ENCODE measurements around the gene HIKESHI. TPM values are rescaled to one million over a fixed set of nuclear protein-coding genes. Genes with fewer than 3 reads are reported as not detected.

The HIKESHI gene
- total and polyA plus RNA-seq, 2 donors (not counting 1 experiment from before 2014, with no cell fraction given), result 24.4 to 28.0 TPM

- POLR2A ChIA-PET, result no interaction called here
- peaks cover 0 to under 1% of the 10 kb centered on the region in 2 donors for H3K4me1 ChIP-seq (ENCODE audit: control insufficient read depth in 2 of 2, insufficient read depth in 2 of 2, low read length in 2 of 2)
- Mint-ChIP-seq H3K9me3 (ENCODE audit: insufficient read depth) (no peaks in the 10 kb centered on the region), H3K27ac (peak overlapping the region; percentile 10), H3K4me3 (no peak overlapping the region), H3K27me3 (no peaks in the 10 kb centered on the region), H3K4me1 (peaks cover 10% of the 10 kb centered on the region)
- H2AFZ ChIP-seq (ENCODE audit: insufficient read depth, low read depth, low read length, poor library complexity, severe bottlenecking), result no peak overlapping the region
- no peaks in the 10 kb centered on the region for H3K27me3 ChIP-seq (replicated peaks in 1 of 4; ENCODE audit: control extremely low read depth in 1 of 4, control insufficient read depth in 3 of 4, insufficient read depth in 4 of 4, low read length in 3 of 4)
- no peaks in the 10 kb centered on the region for H3K9me3 ChIP-seq (ENCODE audit: control extremely low read depth in 1 of 3, control insufficient read depth in 2 of 3, insufficient read depth in 1 of 3, low read length in 2 of 3)
- WGBS (ENCODE audit: insufficient coverage), result 100% methylated on average over 1 of the region's 6 CpGs
- no peak for ATAC-seq (ENCODE audit: low read depth)
- no peak overlapping the region for H3K4me2 ChIP-seq (replicated peaks; ENCODE audit: low read depth, low read length, poor library complexity, severe bottlenecking)
- H3K36me3 ChIP-seq (replicated peaks in 1 of 2; ENCODE audit: control extremely low read depth in 1 of 2, control insufficient read depth in 1 of 2, extremely low read depth in 1 of 2, insufficient read depth in 2 of 2, low read length in 1 of 2), result peaks cover 8 to 33% of the 10 kb centered on the region in 2 experiments
- no peak for DNase-seq
- no peak overlapping the region for H3K27ac ChIP-seq (ENCODE audit: low read length in 2 of 2)
- CTCF ChIA-PET, result interaction anchor here (1.3 to 1.5 kb wide), 2 partner anchors 8 to 12 kb away, joined by 5 to 6 read pairs; no protein-coding TSS in a partner anchor
- no peak overlapping the region for H3K4me3 ChIP-seq (ENCODE audit: control extremely low read depth in 1 of 5, extremely low read depth in 1 of 5, insufficient read depth in 1 of 5, low read depth in 2 of 5, low read length in 4 of 5)
- TF ChIP-seq EZH2 (IDR thresholded peaks at IDR 0.05; ENCODE audit: borderline replicate concordance, insufficient read depth, low read depth, low read length, poor library complexity, severe bottlenecking) (no peak), CTCF (IDR thresholded peaks at IDR 0.05) (no peak)
- H3K79me2 ChIP-seq (ENCODE audit: control insufficient read depth, insufficient read depth, low read length), result peaks cover 30% of the 10 kb centered on the region
- intact Hi-C loops (cut with micrococcal nuclease), result no loop called here
- H4K20me1 ChIP-seq (ENCODE audit: control insufficient read depth, insufficient read depth, low read length, poor library complexity, severe bottlenecking), result peaks cover 15% of the 10 kb centered on the region
- H3K9ac ChIP-seq (ENCODE audit: low read length), result no peak overlapping the region
Observed at GRCh38 chr11:86256608-86257007, 45.4 kb upstream of the HIKESHI start.

GRCh38 chr11:86257446-86257845 lies 44.6 kb upstream of the HIKESHI start:
- CTCF ChIA-PET, result interaction anchor here (0.7 kb wide), 2 partner anchors 213 to 1673 kb away, joined by 4 read pairs; no protein-coding TSS in a partner anchor
- H3K36me3 ChIP-seq (replicated peaks in 1 of 2; ENCODE audit: control extremely low read depth in 1 of 2, control insufficient read depth in 1 of 2, extremely low read depth in 1 of 2, insufficient read depth in 2 of 2, low read length in 1 of 2), result peaks cover 4 to 32% of the 10 kb centered on the region in 2 experiments

More at GRCh38 chr11:86257446-86257845, 44.6 kb upstream of the HIKESHI start:
- no peak for ATAC-seq (ENCODE audit: low read depth)
- no peak overlapping the region for H2AFZ ChIP-seq (ENCODE audit: insufficient read depth, low read depth, low read length, poor library complexity, severe bottlenecking)
- peaks cover 22% of the 10 kb centered on the region for H3K79me2 ChIP-seq (ENCODE audit: control insufficient read depth, insufficient read depth, low read length)
- no peaks in the 10 kb centered on the region for H3K27me3 ChIP-seq (replicated peaks in 1 of 4; ENCODE audit: control extremely low read depth in 1 of 4, control insufficient read depth in 3 of 4, insufficient read depth in 4 of 4, low read length in 3 of 4)
- H3K27ac ChIP-seq (ENCODE audit: low read length in 2 of 2), result no peak overlapping the region
- DNase-seq, result no peak
- no peak overlapping the region for H3K4me3 Mint-ChIP-seq
- TF ChIP-seq EZH2 (IDR thresholded peaks at IDR 0.05; ENCODE audit: borderline replicate concordance, insufficient read depth, low read depth, low read length, poor library complexity, severe bottlenecking) (no peak), CTCF (IDR thresholded peaks at IDR 0.05) (no peak)
- no peak overlapping the region for H3K27ac Mint-ChIP-seq
- no peaks in the 10 kb centered on the region for H3K9me3 Mint-ChIP-seq (ENCODE audit: insufficient read depth)
- no peak overlapping the region for H3K9ac ChIP-seq (ENCODE audit: low read length)
- POLR2A ChIA-PET, result no interaction called here
- no peaks in the 10 kb centered on the region for H3K27me3 Mint-ChIP-seq
- H3K4me1 ChIP-seq (ENCODE audit: control insufficient read depth in 2 of 2, insufficient read depth in 2 of 2, low read length in 2 of 2), result no peaks in the 10 kb centered on the region
- H4K20me1 ChIP-seq (ENCODE audit: control insufficient read depth, insufficient read depth, low read length, poor library complexity, severe bottlenecking), result peaks cover 14% of the 10 kb centered on the region
- H3K9me3 ChIP-seq (ENCODE audit: control extremely low read depth in 1 of 3, control insufficient read depth in 2 of 3, insufficient read depth in 1 of 3, low read length in 2 of 3), result no peaks in the 10 kb centered on the region
- intact Hi-C loops (cut with micrococcal nuclease), result no loop called here
- H3K4me1 Mint-ChIP-seq, result peaks cover 6% of the 10 kb centered on the region
- H3K4me3 ChIP-seq (ENCODE audit: control extremely low read depth in 1 of 5, extremely low read depth in 1 of 5, insufficient read depth in 1 of 5, low read depth in 2 of 5, low read length in 4 of 5), result no peak overlapping the region
- H3K4me2 ChIP-seq (replicated peaks; ENCODE audit: low read depth, low read length, poor library complexity, severe bottlenecking), result no peak overlapping the region

Data from B cell (primary cell).